Fibroblast of skin of scalp (primary cell): ENCODE results near the gene GLB1L3.

ENCODE experiments used
- DNase-seq: peaks from one replicate; pipeline ENCODE4 v3.0.0-alpha.2; 2013

The GLB1L3 gene

DNA sequence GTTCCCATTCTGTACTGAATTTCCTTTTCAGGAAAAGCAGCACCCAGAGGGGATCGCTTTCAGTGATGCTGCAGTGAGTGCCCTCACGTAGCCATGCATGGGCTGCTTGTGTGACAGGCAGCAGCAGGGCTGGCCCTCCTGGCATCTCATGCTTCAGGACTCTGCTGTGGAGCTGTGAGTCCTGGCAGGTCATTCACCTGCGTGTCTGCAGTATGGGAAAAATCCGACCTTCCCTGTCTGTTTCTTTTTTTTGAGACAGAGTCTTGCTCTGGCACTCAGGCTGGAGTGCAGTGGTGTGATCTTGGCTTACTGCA is 69.0 kb downstream of the GLB1L3 start:
- DNase-seq, result no peak

- no peak for DNase-seq
Observed at GRCh38 chr11:134346101-134346975, 70.2 kb downstream of the GLB1L3 start.

DNA sequence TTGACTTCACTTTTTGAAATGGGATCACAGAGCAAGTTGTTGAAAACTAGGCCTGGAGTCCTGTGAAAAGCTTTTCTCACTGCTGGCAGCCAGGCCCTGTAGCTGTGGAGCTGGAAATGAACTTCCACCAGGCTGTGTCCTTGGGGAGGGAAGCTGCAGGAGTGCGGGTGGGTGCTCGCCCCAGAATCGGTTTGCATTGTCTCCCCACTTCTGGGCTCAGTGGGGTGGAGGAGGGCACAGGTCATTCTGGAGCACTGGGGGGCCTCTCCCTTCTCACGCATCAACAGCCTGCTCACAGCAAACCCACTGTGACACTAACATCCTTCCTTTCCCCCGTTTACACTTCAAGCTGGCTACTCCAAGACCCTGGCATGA is 70.8 kb downstream of the GLB1L3 start:
- no peak for DNase-seq

- no peak for DNase-seq
Observed at GRCh38 chr11:134347441-134347840, 71.3 kb downstream of the GLB1L3 start.

GRCh38 chr11:134349109-134349801 is 73.1 kb downstream of the GLB1L3 start:
- no peak for DNase-seq

- DNase-seq, result no peak
Observed at GRCh38 chr11:134349802-134350355, 73.7 kb downstream of the GLB1L3 start.

DNA sequence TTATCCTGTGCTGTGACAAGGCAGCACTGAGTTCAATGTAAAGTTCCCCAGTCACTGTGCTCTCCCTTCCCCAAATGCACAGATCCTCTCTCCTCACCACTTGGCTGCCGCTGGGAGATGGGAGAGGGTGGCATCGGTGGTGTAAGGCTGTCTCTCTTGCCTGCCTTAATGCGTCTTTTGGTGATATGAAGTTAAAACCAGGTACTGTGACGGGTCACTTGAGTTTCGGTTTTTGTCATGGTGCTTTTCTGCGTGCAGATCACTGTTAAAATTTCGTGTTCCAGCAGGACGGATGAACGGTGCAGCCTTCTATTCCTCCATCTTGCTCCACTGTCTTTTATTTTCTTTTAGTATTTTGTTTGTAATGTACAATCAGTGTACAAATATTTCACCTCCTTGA is 74.2 kb downstream of the GLB1L3 start:
- no peak for DNase-seq

- no peak for DNase-seq
Observed at GRCh38 chr11:134352111-134352510, 75.9 kb downstream of the GLB1L3 start.

DNA sequence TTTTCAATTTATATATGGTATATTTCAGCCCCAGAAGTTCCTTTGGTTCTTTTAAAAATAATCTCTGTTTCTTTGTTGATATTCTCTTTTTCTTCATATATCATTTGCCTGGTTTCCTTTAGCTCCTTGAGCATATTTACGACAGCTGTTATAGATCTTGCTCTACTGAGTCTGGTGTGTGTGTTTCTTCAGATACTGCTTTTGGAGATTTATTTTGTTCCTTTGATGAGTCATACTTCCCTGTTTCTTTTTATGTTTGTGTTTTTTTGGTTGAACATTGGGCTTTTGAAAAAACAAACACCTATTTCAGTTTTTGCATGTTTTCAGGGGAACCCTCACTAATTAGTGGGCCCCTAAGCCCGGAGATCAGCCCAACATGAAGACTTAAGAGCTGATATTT is 79.0 kb downstream of the GLB1L3 start:
- DNase-seq, result no peak

DNA sequence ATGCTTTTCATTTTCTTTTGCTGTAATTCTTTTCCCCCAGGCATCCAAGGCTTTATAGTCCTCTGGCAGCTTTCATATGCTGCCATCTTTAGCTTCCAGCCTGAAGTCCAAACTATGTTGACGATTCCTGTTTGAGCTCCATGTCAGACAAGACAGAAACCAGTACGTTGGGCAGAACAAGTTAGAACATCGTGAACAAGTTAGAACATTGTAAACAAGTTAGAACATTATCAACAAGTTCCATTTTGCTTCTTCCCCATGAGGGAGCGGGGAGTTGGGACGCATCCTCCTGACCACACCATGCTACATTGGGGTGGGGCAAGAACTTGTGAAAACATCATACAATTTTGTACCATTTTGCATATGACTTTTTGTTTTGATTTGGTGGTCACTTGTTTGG is 79.5 kb downstream of the GLB1L3 start:
- no peak for DNase-seq

GRCh38 chr11:134356656-134357544 is 80.7 kb downstream of the GLB1L3 start:
- DNase-seq, result no peak

- DNase-seq, result no peak
Observed at GRCh38 chr11:134357545-134357839, 81.3 kb downstream of the GLB1L3 start.

DNA sequence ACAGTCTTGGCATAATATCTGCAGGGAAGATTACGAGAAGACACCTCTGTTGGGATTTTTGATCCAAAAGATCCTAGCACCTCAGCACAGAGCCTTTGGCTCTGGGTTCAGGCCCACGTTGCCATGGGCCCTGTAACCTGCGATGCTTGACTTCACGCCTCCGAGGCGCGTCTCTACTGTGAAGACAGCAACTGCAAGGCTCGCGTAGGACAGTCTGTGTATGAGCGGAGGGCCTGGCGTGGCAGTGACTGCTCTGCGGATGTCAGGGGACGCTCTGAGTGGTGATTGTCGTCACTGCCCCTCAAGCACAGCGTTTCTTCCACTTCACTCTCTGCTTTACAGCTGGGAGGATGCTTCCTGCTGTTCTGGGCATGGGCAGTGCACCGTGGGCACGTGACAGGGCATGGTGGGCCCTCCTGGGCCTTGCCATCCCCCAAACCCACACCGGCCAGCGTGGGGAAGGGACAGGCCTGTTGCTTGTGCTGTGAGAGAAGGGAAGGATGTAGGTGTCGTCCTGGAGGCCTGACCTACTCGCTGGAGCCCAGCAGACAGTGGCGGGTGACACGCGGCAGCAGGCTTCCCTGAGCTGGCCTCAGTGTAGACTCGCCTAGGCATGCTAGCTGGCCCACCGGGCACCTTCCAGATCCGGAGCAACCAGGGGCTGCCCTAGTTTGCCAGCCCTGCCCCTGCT is 82.1 kb downstream of the GLB1L3 start:
- no peak for DNase-seq

GRCh38 chr11:134358856-134359490 is 82.8 kb downstream of the GLB1L3 start:
- no peak for DNase-seq

DNA sequence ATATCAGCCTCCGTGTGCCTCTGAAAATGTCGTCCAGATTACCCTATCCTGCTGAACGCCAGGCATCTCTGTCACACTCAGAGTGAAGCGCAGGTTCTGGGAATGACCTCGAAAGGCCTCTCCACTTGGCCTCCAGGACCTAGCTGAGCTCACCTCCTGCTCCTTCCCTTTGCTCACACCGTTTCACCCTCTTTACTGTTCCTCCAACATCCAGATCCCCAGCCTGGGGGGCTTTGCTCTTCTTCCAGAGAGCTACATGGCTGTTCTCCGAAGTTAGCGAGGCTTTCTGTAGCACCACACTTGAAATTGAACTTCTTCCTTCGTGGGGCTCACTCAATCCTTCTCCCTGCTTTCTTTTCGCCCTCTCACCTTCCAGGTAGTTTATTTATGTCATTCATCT is 83.5 kb downstream of the GLB1L3 start:
- no peak for DNase-seq

GRCh38 chr11:134360050-134360835 is 84.1 kb downstream of the GLB1L3 start:
- peak; percentile 69 for DNase-seq

DNA sequence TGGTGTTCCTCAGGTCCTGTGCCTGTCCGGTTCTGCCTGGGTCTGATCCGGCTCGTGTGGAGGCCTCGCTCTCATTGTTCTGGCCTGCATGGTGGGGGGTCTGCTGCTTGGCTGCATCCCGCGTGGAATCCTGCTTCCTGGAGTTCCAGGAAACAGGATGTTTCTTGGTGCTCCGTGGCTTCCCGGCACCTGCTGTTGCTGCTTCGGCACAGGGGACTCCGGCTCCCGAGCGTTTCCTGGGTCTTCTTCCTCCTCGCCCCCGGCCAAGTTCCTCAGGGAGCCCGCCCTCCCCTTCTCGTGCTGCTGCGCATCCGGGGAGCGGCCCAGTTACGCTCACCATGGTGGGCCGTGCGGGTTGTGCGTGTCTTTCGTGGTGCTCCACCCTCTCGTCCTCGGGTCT is 85.5 kb downstream of the GLB1L3 start:
- no peak for DNase-seq

DNA sequence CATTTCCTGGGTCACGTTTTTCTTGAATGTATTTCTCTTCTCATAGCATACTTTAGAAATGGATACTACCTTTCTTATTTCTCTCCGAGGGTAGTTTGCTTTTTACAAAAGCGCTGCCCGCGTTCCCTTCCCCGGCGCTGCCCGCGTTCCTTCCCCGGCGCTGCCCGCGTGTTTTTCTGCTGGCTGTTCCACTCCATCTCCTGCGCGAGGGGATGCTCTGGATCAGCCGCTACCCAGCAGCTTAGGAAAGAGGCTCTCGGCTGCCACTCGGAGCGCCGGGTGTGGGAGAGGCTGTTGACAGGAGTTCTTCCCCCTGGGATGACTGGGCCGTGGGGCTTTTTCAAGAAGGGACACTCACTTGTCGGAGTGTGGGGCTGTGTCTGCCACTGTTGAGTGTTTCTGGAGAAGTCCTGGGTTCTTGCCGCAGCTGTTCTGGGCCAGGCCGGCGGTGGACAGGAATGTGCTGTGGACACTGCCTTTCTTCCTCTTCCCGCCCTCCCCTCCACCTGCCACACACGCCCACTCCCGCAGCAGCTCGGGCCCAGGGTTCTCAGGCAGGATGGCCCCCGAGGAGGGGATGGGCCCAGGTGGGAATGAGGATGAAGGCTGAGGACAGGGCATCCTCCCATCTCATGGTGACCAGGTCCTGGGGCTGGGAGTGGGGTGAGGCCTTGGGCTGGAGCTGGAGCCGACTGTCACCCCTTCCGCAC is 86.2 kb downstream of the GLB1L3 start:
- no peak for DNase-seq

- DNase-seq, result no peak
Observed at GRCh38 chr11:134363161-134363560, 87.0 kb downstream of the GLB1L3 start.

GRCh38 chr11:134363592-134363991 is 87.4 kb downstream of the GLB1L3 start:
- no peak for DNase-seq

DNA sequence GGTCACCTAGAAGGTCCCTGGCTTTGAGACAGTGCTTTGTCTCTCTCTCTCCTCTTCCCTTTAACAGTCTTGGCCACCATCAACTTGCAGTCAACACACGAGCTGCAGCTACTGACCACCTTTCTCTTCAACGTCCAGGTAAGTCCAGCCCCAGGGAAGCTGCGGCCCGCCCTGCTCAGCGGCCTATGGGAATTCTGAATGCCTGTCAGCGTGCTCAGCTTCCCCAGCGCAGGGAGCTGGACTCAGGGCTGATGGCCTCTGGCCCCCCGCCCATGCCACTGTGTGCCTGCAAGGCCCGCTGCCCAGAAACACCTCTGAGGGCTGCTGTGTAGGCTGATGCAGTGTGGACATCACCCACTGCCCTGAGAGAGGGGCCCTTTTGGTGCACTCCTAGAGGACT is 88.1 kb downstream of the GLB1L3 start:
- no peak for DNase-seq
